Measurements from ENCODE around the gene BLM. TPM values are rescaled to one million over a fixed set of nuclear protein-coding genes. Genes with fewer than 3 reads are reported as not detected.

Gene BLM
- polyA plus RNA-seq, 1 donor (not counting 4 experiments of a cell fraction or from before 2014, with no cell fraction given): 4.4 TPM

DNA sequence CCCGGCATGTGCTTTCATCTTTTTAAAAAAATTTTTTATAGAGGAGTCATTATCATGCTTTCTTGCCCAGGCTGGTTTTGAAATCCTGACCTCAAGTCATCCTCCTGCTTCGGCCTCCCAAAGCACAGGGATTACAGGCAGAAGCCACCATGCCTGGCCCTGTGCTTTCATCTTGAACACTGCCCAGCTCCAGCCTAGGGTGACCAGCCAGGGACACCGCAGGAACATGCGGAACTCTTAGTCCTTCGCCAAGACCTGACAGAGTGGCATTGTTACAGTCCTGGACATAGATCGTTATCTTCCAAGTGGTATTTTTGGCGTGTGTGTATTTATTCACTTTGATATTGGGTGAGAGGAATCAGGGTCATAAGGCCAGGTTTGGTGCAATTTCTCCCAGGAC is 143.3 kb downstream of the BLM start:
- no peaks in the 10 kb centered on the region for H3K36me3 ChIP-seq (ENCODE audit: control insufficient read depth in 2 of 2, extremely low read depth in 1 of 2, insufficient read depth in 2 of 2, low read length in 2 of 2)
- H3K9ac ChIP-seq (ENCODE audit: control insufficient read depth, extremely low read depth, insufficient read depth, low read length): no peak overlapping the region
- H3K27me3 ChIP-seq (ENCODE audit: control insufficient read depth, extremely low read depth, insufficient read depth, low read length): no peaks in the 10 kb centered on the region
- no peak overlapping the region for H3K4me3 ChIP-seq (ENCODE audit: control insufficient read depth in 2 of 3, extremely low read depth in 1 of 3, insufficient read depth in 2 of 3, low read depth in 1 of 3, low read length in 3 of 3)
- TF ChIP-seq EZH2 (IDR thresholded peaks at IDR 0.05; ENCODE audit: low read length): no peak
- TF ChIP-seq, protein P1, sequence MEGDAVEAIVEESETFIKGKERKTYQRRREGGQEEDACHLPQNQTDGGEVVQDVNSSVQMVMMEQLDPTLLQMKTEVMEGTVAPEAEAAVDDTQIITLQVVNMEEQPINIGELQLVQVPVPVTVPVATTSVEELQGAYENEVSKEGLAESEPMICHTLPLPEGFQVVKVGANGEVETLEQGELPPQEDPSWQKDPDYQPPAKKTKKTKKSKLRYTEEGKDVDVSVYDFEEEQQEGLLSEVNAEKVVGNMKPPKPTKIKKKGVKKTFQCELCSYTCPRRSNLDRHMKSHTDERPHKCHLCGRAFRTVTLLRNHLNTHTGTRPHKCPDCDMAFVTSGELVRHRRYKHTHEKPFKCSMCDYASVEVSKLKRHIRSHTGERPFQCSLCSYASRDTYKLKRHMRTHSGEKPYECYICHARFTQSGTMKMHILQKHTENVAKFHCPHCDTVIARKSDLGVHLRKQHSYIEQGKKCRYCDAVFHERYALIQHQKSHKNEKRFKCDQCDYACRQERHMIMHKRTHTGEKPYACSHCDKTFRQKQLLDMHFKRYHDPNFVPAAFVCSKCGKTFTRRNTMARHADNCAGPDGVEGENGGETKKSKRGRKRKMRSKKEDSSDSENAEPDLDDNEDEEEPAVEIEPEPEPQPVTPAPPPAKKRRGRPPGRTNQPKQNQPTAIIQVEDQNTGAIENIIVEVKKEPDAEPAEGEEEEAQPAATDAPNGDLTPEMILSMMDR (optimal IDR thresholded peaks at IDR 0.05 in 1 of 3, IDR thresholded peaks at IDR 0.05 in 1 of 3, conservative IDR thresholded peaks at IDR 0.05 in 1 of 3; ENCODE audit: extremely low read depth in 1 of 3, insufficient read depth in 2 of 3, low read length in 3 of 3): no peak
- no peak overlapping the region for H3K27ac ChIP-seq (ENCODE audit: control insufficient read depth, insufficient read depth, low read length)
- H4K20me1 ChIP-seq (ENCODE audit: control insufficient read depth, extremely low read depth, insufficient read depth, low read length): no peaks in the 10 kb centered on the region
- no peaks in the 10 kb centered on the region for H3K9me3 ChIP-seq (ENCODE audit: control insufficient read depth, low read depth, low read length)
- FAIRE-seq (no peak), DNase-seq (ENCODE audit: low read depth, low spot score) (no peak)
- dilution Hi-C loops (cut with MboI; ENCODE audit: extremely low pct_ligation_motif_present, low sequenced_read_pairs): no loop called here
- no peaks in the 10 kb centered on the region for H3K9me1 ChIP-seq (ENCODE audit: control insufficient read depth, extremely low read depth, insufficient read depth, low read length)
- H2AFZ ChIP-seq (ENCODE audit: control insufficient read depth, low read length): no peak overlapping the region
- H3K4me2 ChIP-seq (ENCODE audit: control insufficient read depth, extremely low read depth, insufficient read depth, low read depth, low read length): no peak overlapping the region
- H3K4me1 ChIP-seq (ENCODE audit: control insufficient read depth, extremely low read depth, insufficient read depth, low read length): peaks cover 18% of the 10 kb centered on the region
- H3K79me2 ChIP-seq (ENCODE audit: control insufficient read depth, insufficient read depth, low read length): no peaks in the 10 kb centered on the region

DNA sequence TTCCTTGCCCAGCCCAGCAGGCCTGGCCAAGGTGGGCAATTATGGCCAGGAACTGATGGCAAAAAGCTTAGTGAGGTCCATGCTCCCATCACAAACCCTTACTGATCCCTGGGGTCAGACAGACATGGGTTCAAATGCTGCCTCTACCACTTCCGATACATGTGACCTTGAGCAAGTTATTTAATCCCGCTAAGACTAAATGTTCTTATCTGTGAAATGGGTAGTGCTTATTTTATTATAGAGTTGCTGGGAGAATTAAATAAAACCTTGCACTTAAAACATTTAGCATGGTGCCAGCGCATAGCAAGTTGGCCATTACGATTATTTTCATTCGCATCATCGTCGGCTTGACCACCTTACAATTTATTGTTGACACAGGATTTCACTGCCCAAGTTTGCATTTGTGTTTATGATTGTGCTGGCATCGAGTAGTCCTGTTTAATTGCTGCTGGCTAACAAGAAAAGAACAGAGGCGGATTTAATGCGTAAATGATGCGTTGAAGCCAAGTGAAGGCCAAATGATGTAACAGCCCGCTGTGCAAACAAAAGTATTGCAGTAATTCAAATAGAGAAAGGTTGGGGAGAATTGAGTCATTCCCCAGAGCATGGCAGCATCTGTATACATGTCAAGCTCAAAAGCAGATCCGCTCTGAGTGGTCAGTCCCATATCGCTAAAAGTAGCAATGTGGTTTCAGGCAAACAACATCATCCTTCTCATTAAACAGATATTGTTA is 144.0 kb downstream of the BLM start:
- Histone ChIP-seq H3K4me2 (ENCODE audit: control insufficient read depth, extremely low read depth, insufficient read depth, low read depth, low read length) (no peak overlapping the region), H3K4me1 (ENCODE audit: control insufficient read depth, extremely low read depth, insufficient read depth, low read length) (peaks cover 18% of the 10 kb centered on the region), H3K79me2 (ENCODE audit: control insufficient read depth, insufficient read depth, low read length) (no peaks in the 10 kb centered on the region), H3K9ac (ENCODE audit: control insufficient read depth, extremely low read depth, insufficient read depth, low read length) (no peak overlapping the region), H3K9me1 (ENCODE audit: control insufficient read depth, extremely low read depth, insufficient read depth, low read length) (no peaks in the 10 kb centered on the region), H3K4me3 (ENCODE audit: control insufficient read depth in 2 of 3, extremely low read depth in 1 of 3, insufficient read depth in 2 of 3, low read depth in 1 of 3, low read length in 3 of 3) (no peak overlapping the region), H3K27ac (ENCODE audit: control insufficient read depth, insufficient read depth, low read length) (no peak overlapping the region), H3K27me3 (ENCODE audit: control insufficient read depth, extremely low read depth, insufficient read depth, low read length) (no peaks in the 10 kb centered on the region), H4K20me1 (ENCODE audit: control insufficient read depth, extremely low read depth, insufficient read depth, low read length) (no peaks in the 10 kb centered on the region), H2AFZ (ENCODE audit: control insufficient read depth, low read length) (no peak overlapping the region), H3K9me3 (ENCODE audit: control insufficient read depth, low read depth, low read length) (no peaks in the 10 kb centered on the region), H3K36me3 (ENCODE audit: control insufficient read depth in 2 of 2, extremely low read depth in 1 of 2, insufficient read depth in 2 of 2, low read length in 2 of 2) (no peaks in the 10 kb centered on the region)
- FAIRE-seq (no peak), DNase-seq (ENCODE audit: low read depth, low spot score) (no peak)
- TF ChIP-seq EZH2 (IDR thresholded peaks at IDR 0.05; ENCODE audit: low read length): no peak
- TF ChIP-seq, protein P1 (optimal IDR thresholded peaks at IDR 0.05 in 1 of 3, IDR thresholded peaks at IDR 0.05 in 1 of 3, conservative IDR thresholded peaks at IDR 0.05 in 1 of 3; ENCODE audit: extremely low read depth in 1 of 3, insufficient read depth in 2 of 3, low read length in 3 of 3): no peak
- dilution Hi-C loops (cut with MboI; ENCODE audit: extremely low pct_ligation_motif_present, low sequenced_read_pairs): no loop called here

Data from keratinocyte (primary cell).